SH-SY5Y (cell line): Measurements from ENCODE around the gene RNASE11.

Experiments used
- GATA2 ChIP-seq: IDR thresholded peaks from 2 replicates; pipeline ENCODE4 v1.6.1; 2011; ENCODE audit warnings: mild to moderate bottlenecking, low read depth, low read length
- GATA3 ChIP-seq: IDR thresholded peaks from 2 replicates; pipeline ENCODE4 v1.6.1; 2011; ENCODE audit warnings: low read depth, mild to moderate bottlenecking, low read length, moderate library complexity

Gene RNASE11

GRCh38 chr14:20603813-20604690 is 16.3 kb upstream of the RNASE11 start:
- TF ChIP-seq GATA2 (no peak), GATA3 (no peak)

DNA sequence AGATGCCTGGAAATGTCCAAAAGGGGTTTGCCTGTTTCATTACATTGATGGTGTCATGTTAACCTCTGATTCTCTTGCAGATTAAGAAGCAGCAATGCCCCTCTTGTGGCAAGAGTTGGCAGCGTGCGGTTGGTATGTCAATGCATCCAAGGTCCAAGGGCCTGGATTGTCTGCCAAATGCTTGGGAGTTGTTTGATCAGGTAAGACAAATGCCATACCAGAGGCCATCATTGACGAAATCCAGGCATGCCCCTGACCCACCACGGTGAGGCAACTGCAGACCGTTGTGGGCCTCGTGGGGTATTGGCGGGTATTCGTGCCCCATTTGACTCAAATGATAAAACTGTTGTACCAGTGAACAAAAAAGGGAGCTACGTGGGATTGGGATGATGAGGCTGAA is 14.8 kb upstream of the RNASE11 start:
- TF ChIP-seq GATA2: no peak
- no peak for TF ChIP-seq GATA3

DNA sequence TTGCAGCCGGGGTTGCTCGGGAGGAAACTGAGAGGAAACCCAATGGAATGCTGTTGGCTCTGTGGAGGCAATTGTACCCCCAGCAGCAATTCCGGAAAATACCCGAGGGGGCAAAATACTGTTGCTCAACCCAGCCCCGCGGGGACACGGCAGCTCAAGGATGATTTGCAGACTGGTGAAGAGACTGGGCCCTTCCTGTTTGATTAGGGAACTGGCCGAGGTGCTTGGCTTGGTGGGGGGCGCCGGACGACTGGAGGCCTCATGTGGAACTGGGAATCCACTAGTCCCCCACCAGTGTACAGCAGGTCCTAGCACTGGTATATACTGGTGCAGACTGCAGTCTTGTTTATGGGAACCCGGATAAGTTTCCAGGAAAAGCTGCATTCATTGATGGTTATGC is 13.7 kb upstream of the RNASE11 start:
- no peak for TF ChIP-seq GATA3
- TF ChIP-seq GATA2: no peak

- TF ChIP-seq GATA2 (no peak), GATA3 (no peak)
Measured at GRCh38 chr14:20597108-20597507, 9.3 kb upstream of the RNASE11 start.

- TF ChIP-seq GATA2: no peak
- TF ChIP-seq GATA3: no peak
Measured at GRCh38 chr14:20592574-20592973, 4.8 kb upstream of the RNASE11 start.

GRCh38 chr14:20591235-20591634 is 3.4 kb upstream of the RNASE11 start, which contains the start of gene RNASE12:
Gene RNASE12 (minus strand): TSS chr14:20591376. CDS start chr14:20590723, 653 bp downstream.
- TF ChIP-seq GATA3 (no peak), GATA2 (no peak)

DNA sequence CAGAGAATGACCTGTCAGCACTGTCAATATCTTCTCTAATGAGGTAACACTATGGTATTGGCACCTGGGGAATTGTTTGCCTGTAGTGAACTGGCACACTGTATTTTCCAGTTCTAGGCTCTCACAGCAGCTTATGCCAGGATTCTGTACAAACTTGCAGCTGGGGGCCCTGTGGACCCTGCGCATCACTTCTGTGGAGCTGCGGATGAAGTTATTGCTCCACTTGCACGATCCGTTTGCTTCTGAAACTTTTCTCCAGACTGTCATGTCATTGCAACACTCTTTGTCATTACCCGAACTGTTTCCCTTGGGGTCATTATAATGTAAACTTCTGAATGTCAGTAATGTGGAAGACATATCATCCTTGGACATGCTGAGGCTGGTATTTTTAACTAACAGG is 3.9 kb downstream of the RNASE11 start:
- TF ChIP-seq GATA3 (no peak), GATA2 (no peak)

GRCh38 chr14:20583142-20583541 is 4.7 kb downstream of the RNASE11 start:
- TF ChIP-seq GATA2 (no peak), GATA3 (no peak)

DNA sequence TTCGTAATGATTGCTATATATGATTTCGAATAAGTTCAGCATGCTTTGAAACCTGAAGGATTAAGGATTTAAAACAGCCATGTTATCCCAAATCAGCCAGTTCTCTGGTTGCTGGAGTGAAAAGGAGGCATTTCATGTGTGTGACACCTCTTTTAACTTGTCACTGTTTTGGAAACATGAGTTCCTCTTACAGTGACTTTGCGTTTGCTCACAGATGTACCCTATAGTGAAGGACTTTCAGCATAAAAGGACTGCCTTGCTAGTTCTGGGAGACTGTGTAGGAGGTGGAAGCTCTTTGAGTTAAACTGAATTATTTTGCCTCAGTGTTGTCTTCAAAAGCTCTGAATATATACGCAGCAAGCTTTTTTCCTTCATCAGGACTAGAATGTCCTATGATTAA is 7.6 kb downstream of the RNASE11 start:
- TF ChIP-seq GATA3 (no peak), GATA2 (no peak)

- no peak for TF ChIP-seq GATA2
- TF ChIP-seq GATA3: no peak
Measured at GRCh38 chr14:20578784-20579502, 8.9 kb downstream of the RNASE11 start.

DNA sequence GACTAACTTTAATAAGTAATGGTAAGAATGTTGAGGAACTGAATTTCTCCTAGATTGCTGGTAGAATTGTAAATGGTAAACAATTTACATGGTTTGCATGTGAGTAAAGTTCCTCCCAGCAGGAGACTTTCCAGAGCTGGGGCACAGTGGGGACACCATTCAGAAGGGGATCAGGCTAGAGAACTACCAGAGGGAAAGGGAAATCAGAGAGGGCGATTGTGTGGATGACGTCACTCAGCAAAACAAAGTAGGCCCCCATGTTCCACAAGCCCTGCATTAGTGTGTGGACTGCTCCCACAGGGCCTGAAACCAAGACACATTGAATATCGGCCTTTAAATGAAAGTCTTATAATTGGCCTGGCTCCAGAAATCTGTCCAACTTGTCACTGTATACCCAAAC is 9.5 kb downstream of the RNASE11 start:
- TF ChIP-seq GATA3: no peak

DNA sequence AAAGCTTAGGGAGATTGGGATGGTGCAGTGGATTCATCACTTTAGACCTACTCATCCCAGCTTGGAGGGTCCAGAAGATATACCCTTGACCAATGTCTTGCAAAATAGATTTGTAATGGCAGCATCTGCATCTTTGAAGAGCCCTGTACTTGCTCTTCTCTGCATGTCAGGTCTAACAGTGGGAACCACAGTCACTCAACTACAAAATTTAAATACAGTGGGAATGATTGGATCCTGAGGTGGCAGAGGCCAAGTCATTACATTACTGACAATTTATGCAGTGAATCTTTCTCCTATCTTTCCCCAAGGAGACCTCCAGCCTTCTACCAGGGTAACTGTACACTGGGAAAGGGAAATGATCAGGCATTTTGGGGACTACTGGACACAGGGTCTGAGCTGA is 18.7 kb downstream of the RNASE11 start:
- TF ChIP-seq GATA2: no peak

DNA sequence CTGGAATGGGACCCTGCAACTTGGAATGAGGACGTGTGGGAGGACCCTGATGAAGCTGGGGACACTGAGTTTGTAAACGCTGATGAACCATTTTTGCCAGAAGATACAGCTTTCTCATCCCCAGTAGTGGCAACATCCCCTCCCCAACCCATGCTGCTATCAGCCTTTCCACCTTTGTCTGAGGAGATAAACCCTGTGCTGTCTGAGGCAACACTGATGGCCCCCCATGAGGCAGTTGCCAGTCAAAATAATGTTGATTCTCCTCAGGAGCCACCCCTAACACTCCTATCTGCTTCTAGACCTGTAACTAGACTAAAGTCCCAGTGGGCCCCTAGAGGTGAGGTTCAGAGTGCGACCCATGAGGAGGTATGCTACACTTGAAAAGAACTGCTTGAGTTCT is 19.4 kb downstream of the RNASE11 start:
- TF ChIP-seq GATA2: no peak
- TF ChIP-seq GATA3: no peak

DNA sequence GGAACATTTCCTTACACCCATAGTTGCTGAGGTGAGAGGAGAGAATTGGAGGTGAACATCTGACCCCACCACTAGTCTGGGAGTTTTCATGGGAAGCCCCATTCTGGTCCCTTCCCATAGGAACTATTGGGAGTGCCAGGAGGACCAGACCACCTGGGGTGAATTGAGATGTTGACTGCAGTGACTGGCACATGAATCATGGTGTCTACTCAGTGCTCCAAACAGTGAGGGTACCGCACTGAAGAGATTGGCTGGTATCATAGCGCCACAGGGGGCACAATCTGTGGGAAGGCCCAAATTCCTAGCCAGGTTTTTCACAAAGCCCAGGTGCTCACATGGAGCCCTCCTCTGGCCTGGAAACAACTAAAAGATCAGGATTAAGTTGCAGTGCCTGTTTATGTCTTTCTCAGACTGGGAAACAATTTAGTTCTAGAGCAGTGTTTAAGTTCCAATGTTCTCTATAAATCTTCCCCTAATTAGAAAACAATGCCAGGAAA is 23.3 kb downstream of the RNASE11 start:
- TF ChIP-seq GATA2 (no peak), GATA3 (no peak)

DNA sequence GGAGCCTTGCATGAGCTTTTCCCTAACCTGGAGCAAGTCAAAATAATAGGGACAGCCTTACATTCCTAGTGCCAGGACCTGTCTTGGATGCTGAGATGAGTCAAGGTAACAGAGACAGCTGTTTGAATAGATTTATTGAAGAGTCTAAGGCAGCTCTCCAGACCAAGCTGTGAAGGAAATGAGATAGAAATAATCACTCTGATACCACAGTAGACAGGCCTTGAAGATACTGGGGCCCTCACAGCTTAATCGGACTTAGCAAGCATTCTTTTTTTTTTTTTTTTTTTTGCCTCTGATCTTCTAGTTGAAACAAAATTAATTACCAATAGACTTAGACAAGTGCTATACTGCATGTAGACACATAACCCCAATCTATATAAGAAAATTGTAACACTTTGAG is 23.8 kb downstream of the RNASE11 start:
- TF ChIP-seq GATA2 (no peak), GATA3 (no peak)

GRCh38 chr14:20560961-20561360 is 26.8 kb downstream of the RNASE11 start, which contains the start of gene RNASE9:
Gene RNASE9 (minus strand): TSS chr14:20561047.
- TF ChIP-seq GATA2 (no peak), GATA3 (no peak)
